HG02973 (cell line): ENCODE results near the gene PTPN4.
"Not testable (repeated sequence)": the region's sequence is repeated elsewhere in the genome, so short reads cannot be mapped to it uniquely, and the experiment has no call there.

Experiments
- ATAC-seq: cut with Tn5 transposase; IDR thresholded peaks from one replicate; pipeline ENCODE4 v1.9.1; 2021; ENCODE audit warnings: moderate library complexity; ENCODE audit not compliant: unreplicated experiment

PTPN4 gene

DNA sequence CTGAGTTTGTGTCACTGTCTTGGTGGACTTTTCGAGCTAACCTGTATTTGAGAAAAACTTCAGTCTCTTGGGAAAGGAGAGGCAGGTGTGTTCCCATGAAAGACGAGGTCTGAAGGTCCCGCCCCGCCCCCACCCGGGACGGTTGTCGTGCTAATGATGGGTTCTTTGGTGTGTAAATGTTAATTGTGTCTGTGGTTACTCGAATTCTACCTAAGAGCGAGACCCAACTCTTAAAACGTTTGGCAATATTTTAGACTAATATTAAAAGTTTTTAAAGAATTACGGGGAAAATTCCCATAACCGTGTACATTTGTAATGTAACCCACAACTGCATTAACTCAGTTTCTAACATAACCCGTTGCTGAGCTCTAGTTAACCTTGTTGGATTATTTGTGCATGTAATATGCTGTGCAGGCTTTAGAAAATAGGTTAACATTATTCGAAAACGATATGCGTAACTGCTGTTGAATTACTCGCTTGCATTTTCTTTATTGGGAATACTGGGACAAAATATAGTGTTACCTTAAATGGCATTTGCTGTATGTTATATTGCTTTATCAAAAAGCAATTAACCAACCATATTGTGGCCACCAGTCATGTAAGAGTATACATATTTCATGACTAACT is 254.0 kb downstream of the PTPN4 start:
- no peak for ATAC-seq

DNA sequence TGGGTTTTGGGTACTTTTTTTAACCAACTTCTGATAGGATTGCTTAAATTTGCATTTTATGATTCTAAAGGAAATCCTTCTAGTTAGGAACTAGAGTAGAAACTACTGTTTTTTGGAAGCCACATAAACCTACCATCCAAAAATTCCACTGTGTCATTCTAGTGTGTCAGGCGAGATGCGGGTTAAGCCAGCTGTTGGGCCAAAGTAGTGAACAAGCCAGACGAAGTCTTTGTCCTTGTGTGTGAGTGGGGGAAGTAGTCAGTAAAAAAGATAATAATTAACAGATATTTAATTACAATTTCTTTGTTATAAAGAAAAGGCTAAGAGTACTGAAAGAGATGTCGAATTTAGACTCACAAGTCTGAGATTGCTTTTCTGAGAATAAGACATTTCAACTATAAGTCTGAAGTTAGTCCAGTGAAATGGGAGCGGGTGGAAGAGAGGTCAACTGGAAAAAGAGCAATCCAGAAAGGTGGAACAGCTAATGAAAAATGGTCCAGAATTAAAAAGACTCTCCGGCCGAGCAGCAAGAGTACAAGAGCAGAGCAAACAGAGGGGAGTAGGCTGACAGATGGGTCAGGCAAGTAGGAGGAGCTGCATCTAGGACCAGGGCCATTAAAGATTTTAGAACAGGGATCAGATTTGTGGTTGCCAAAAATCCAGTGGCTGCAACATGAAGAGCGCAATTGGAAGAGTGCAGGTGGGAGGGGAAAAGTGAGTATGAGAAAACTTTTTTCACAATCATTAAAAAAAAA is 254.7 kb downstream of the PTPN4 start:
- no peak for ATAC-seq

DNA sequence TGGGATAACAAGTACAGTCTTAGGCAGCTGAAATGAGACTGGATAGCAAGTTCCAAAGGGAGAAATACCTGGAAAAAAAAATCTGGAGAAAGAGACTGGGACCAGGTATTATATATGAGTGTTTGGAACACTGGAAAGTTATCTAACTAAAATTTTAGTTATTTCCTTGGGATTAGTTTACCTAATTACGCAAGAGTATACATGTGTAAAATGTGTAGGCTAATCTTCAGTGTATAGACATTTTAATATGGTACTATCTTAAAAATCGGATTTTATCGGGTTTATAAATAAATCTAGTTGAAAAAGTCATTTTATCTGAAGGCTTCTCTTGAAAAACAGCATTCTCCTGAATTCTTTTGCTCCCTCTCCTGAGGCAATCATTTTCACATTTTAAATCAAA is 257.1 kb downstream of the PTPN4 start:
- no peak for ATAC-seq

DNA sequence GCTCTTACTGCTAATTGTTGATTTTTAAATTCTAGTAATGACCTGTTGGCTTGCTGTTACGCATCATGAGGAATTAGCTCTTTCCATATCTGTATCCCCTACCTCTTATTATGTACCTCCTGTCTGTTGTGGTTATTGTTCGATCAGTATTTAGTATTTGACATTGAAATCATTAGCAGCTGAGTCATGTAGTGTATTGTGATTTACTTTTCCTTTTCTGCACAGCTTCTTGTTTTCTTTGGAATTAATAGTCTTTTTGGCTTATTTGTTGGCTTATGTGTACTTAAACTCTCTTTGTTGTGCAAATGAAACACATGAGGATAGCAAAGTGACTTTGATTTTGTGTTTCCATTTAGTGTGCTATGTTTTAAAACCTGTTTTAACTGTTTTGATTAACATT is 257.5 kb downstream of the PTPN4 start:
- no peak for ATAC-seq

DNA sequence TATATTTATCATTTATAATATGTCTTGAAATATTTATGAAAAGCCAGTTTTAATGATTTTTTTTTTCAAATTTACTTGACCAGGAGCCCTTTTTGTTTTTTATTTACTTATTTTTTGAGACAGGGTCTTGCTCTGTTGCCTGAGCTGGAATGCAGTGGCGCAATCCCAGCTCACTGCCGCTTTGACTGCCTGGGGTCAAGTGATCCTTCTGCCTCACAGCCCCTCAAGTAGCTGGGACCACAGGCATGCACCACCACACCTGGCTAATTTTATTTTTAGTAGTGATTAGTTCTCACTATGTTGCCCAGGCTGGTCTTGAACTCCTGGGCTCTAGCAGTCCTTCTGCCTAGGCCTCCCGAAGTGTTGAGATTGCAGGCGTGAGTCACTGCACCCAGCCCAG is 258.8 kb downstream of the PTPN4 start:
- ATAC-seq: no peak

DNA sequence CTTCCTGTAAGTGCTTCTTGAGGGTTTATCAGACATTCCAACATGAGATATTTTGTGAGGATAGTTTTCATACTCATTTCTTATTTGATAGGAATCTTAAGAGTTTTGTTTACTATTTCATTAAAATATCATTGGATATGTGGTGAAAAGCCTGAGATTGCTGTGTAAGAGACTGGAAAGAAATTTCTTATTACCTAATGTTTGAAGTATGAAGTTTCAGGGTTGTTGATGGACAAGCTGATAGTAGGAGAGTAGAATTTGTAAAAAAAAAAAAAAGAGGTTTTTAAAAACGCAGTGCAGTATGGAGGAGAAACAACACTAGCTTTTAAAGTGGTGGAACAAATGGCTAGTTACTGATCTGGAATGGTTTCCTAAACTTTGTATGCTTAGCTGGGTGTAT is 260.8 kb downstream of the PTPN4 start:
- ATAC-seq: no peak

DNA sequence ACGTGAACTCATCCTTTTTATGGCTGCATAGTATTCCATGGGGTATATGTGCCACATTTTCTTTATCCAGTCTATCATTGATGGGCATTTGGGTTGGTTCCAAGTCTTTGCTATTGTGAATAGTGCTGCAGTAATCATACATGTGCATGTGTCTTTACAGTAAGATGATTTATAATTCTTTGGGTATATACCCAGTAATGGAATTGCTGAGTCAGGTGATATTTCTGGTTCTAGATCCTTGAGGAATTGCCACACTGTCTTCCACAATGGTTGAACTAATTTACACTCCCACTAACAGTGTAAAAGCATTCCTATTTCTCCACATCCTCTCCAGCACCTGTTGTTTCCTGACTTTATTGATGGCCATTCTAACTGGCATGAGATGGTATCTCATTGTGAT is 262.8 kb downstream of the PTPN4 start:
- not testable (repeated sequence) for ATAC-seq

DNA sequence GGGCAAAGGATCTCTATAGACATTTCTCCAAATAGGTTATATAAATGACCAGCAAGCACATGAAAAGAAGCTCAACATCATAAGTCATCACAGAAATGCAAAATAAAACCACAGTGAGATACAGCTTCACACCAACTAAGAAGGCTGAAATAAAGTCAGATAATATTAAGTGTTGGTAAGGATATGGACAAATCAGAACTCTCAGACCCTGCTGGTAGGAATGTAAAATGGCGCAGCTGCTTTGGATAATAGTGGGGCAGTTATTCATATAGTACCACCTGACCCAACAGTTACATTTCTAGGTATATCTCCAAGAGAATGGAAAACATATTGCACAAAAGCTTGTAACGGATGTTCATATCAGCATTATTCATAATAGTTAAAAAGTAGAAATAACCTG is 267.2 kb downstream of the PTPN4 start:
- no peak for ATAC-seq

DNA sequence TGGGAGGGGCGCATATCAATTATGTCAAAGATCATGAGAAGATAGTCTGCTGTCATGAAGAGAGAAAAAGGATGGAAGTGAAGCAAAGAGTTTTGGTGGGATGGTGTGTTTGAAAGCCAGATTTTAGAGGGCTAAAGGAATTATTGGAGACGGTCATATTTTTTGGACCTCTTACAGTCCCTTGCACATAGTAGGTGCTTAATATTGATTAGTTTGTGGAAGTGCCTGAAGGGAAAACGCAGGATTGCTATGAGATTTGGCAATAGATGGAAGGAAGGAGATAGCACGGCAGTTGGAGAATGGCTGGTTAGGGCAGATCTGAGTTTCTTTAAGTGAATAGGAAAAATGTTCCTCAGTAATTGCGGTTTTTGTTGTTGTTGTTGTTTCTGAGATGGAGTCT is 269.1 kb downstream of the PTPN4 start:
- ATAC-seq: no peak

DNA sequence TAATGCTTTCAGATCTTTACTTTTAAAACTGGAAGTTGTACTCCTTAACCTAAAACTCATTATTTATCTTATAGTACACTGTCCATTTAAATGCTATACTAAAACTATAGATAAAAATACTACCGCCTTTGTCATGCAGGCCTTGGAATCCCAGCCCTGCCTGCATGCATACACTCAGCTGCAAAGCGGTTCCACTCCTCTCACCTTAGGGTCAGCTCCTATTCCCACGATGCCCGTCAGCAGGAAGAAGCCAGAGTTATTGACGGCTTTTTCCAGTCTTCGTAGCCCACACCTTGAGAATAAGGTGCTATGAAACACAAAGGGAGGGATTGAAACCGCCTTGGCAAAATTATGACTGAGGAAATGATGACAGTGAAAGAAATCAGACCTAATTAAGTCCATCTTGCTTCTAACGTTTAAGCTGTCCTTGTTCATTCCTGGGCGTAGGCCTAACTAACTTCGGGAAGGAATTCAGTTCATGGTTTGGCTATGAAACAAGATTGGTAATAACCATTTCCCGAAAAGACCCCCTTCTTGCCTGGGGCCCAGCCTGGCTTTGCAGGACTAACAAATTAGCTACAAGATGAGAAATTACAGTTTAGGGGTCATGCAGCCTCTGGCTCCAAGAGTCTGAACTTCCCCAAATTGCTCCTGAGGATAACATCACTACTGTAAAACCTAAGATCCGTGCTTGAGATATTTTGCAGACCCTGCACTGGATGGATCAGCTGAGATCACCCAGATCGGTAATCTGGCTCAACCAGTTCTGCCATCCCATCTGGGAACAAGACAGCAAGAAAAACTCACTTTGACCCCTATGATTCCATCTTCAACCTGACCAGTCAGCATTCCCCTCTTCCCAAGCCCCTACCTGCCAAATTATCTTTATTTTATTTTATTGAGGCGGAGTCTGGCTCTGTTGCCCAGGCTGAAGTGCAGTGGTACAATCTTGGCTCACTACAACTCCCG is 270.2 kb downstream of the PTPN4 start:
- no peak for ATAC-seq

DNA sequence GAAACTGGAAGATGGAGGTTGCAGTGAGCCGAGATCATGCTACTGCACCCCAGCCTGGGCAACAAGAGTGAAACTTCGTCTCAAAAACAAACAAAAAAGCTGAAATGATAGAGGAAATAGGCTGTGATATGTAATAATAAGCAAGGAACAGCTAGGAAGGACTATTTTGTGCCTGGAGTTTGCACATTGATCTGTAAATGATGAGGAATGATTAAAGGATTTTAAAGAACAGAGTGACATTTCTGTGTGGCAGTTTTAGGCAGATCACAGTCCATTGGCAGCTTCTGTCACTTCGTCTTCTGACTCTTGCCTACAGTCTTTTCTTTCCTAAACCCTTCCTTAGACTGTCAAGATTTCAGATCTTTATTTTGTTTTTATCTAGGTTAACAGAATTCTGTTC is 272.6 kb downstream of the PTPN4 start:
- no peak for ATAC-seq
